IMR-90 (cell line): ENCODE data around the gene DUSP11. TPM values are rescaled to one million over a fixed set of nuclear protein-coding genes. Genes with fewer than 3 reads are reported as not detected.

Source experiments
- ATAC-seq: fragments of 200-7000 bp; cut with Tn5 transposase; 2 replicates; pipeline ENCODE4 v1.9.1; 2020; ENCODE audit warnings: low read depth, mild to moderate bottlenecking, moderate library complexity
- BruUV-seq: library from RNA; stranded (reverse); fragments of 400-500 nt; replicated peaks from 2 replicates; lab custom pipeline; 2021; lab: Mats Ljungman, UMichigan
- CTCF ChIA-PET: fragments of 300-600 bp; formaldehyde crosslinking; extraction: SDS; loops from one replicate; lab custom pipeline; 2021; ENCODE audit warnings: antibody characterized with exemption; lab: Yijun Ruan, JAX
- POLR2A ChIA-PET: fragments of 300-600 bp; sonication (Branson Sonifier 250); formaldehyde crosslinking; loops from one replicate; lab custom pipeline; 2022; ENCODE audit warnings: antibody characterized with exemption; ENCODE audit not compliant: unreplicated experiment; lab: Charles Lee
- DNase-seq: peaks from one replicate; pipeline ENCODE4 v3.0.0; 2013
- H2AFZ ChIP-seq: replicated peaks from 2 replicates; pipeline ENCODE3; 2013; ENCODE audit warnings: low read length, mild to moderate bottlenecking; ENCODE audit not compliant: poor library complexity
- H2AK5ac ChIP-seq: 2 replicates; pipeline ENCODE4 v1.6.1; 2013; ENCODE audit warnings: low read depth, low read length, inconsistent platforms
- H2AK9ac ChIP-seq: replicated peaks from 2 replicates; pipeline ENCODE3; 2013; ENCODE audit warnings: mild to moderate bottlenecking, low read depth, low read length, moderate library complexity; ENCODE audit not compliant: poor library complexity
- H2BK120ac ChIP-seq: 2 replicates; pipeline ENCODE4 v1.6.1; 2013; ENCODE audit warnings: low read depth, low read length, inconsistent platforms
- H2BK15ac ChIP-seq: 3 replicates; pipeline ENCODE4 v1.6.1; 2013; ENCODE audit warnings: low read depth, low read length, inconsistent platforms
- H2BK20ac ChIP-seq: 2 replicates; pipeline ENCODE4 v1.6.1; 2013; ENCODE audit warnings: low read depth, mild to moderate bottlenecking, inconsistent platforms, low read length, moderate library complexity
- H2BK5ac ChIP-seq: 2 replicates; pipeline ENCODE4 v1.6.1; 2013; ENCODE audit warnings: mild to moderate bottlenecking, low read depth, low read length, inconsistent platforms; ENCODE audit not compliant: poor library complexity, severe bottlenecking
- H3K14ac ChIP-seq: replicated peaks from 2 replicates; pipeline ENCODE4 v1.6.1; 2013; ENCODE audit warnings: low read depth, low read length, inconsistent platforms
- H3K18ac ChIP-seq: 2 replicates; pipeline ENCODE4 v1.6.1; 2013; ENCODE audit warnings: low read depth, low read length, control low read depth
- H3K23ac ChIP-seq: 2 replicates; pipeline ENCODE4 v1.6.1; 2013; ENCODE audit warnings: low read depth, low read length, inconsistent platforms
- H3K27ac ChIP-seq: 2 replicates; pipeline ENCODE4 v1.5.1; 2013; ENCODE audit warnings: mild to moderate bottlenecking, control low read depth, low read length; ENCODE audit not compliant: insufficient read depth
- H3K27me3 ChIP-seq: 2 replicates; pipeline ENCODE4 v1.6.1; 2013; ENCODE audit warnings: low read length; ENCODE audit not compliant: control insufficient read depth, insufficient read depth
- H3K36me3 ChIP-seq: 2 replicates; pipeline ENCODE4 v1.6.1; 2013; ENCODE audit warnings: low read length, mixed read lengths; ENCODE audit not compliant: control insufficient read depth, insufficient read depth
- H3K4ac ChIP-seq: 2 replicates; pipeline ENCODE4 v1.6.1; 2013; ENCODE audit warnings: low read depth, low read length, inconsistent platforms
- H3K4me1 ChIP-seq: 2 replicates; pipeline ENCODE4 v1.6.1; 2013; ENCODE audit warnings: low read length, mixed read lengths; ENCODE audit not compliant: control insufficient read depth, insufficient read depth
- H3K4me2 ChIP-seq: 2 replicates; pipeline ENCODE4 v1.6.1; 2013; ENCODE audit warnings: low read depth, mild to moderate bottlenecking, control low read depth, low read length, moderate library complexity
- H3K4me3 ChIP-seq: 2 replicates; pipeline ENCODE4 v1.5.1; 2013; ENCODE audit warnings: low read depth, mild to moderate bottlenecking, control low read depth, low read length, moderate library complexity; ENCODE audit not compliant: insufficient read depth
- H3K56ac ChIP-seq: 2 replicates; pipeline ENCODE4 v1.6.1; 2013; ENCODE audit warnings: low read length, inconsistent platforms; ENCODE audit not compliant: insufficient read depth; ENCODE audit errors: extremely low read depth
- H3K79me1 ChIP-seq, 2 experiments: 2 replicates each; pipeline ENCODE4 v1.6.1; 2013; ENCODE audit warnings: low read length in 2 of 2, inconsistent platforms in 1 of 2, low read depth in 1 of 2
- H3K9ac ChIP-seq: 2 replicates; pipeline ENCODE4 v1.6.1; 2013; ENCODE audit warnings: low read depth, low read length, control low read depth
- H3K9me1 ChIP-seq: 2 replicates; pipeline ENCODE4 v1.6.1; 2013; ENCODE audit warnings: low read length, inconsistent platforms; ENCODE audit not compliant: insufficient read depth
- H3K9me3 ChIP-seq: 2 replicates; pipeline ENCODE4 v1.6.1; 2013; ENCODE audit warnings: low read length; ENCODE audit not compliant: control insufficient read depth, insufficient read depth
- H4K20me1 ChIP-seq: 2 replicates; pipeline ENCODE4 v1.6.1; 2013; ENCODE audit warnings: low read length, inconsistent platforms; ENCODE audit not compliant: insufficient read depth
- H4K5ac ChIP-seq: 2 replicates; pipeline ENCODE4 v1.6.1; 2013; ENCODE audit warnings: mild to moderate bottlenecking, low read depth, low read length, control low read depth
- H4K8ac ChIP-seq, 2 experiments: 2 replicates each; pipeline ENCODE4 v1.6.1; 2013; ENCODE audit warnings: low read depth in 2 of 2, low read length in 2 of 2, control low read depth in 1 of 2, inconsistent platforms in 1 of 2
- H4K91ac ChIP-seq: 2 replicates; pipeline ENCODE4 v1.6.1; 2013; ENCODE audit warnings: low read depth, low read length, inconsistent platforms; ENCODE audit not compliant: insufficient read depth
- BHLHE40 ChIP-seq: fragments of 150-350 bp; IDR thresholded peaks from 2 replicates; pipeline ENCODE4 v1.6.1; 2016; ENCODE audit warnings: mild to moderate bottlenecking, low read depth, low read length
- CEBPB ChIP-seq: IDR thresholded peaks from 2 replicates; pipeline ENCODE4 v1.6.1; 2012; ENCODE audit warnings: low read depth, low read length, improper control_type of control experiment
- CHD1 ChIP-seq: IDR thresholded peaks from 2 replicates; pipeline ENCODE4 v1.6.1; 2012; ENCODE audit warnings: low read depth, low read length, improper control_type of control experiment
- FOS ChIP-seq: fragments of 150-350 bp; IDR thresholded peaks from 2 replicates; pipeline ENCODE4 v1.6.1; 2016; ENCODE audit warnings: low read depth, low read length
- MAZ ChIP-seq: IDR thresholded peaks from 2 replicates; pipeline ENCODE4 v1.6.1; 2012; ENCODE audit warnings: low read depth, mild to moderate bottlenecking, low read length, improper control_type of control experiment, moderate library complexity, borderline replicate concordance
- MXI1 ChIP-seq: IDR thresholded peaks from 2 replicates; pipeline ENCODE4 v1.6.1; 2012; ENCODE audit warnings: low read depth, mild to moderate bottlenecking, low read length, moderate library complexity, borderline replicate concordance
- POLR2A ChIP-seq: IDR thresholded peaks from 2 replicates; pipeline ENCODE4 v1.6.1; 2012; ENCODE audit warnings: mild to moderate bottlenecking, low read depth, low read length
- RAD21 ChIP-seq: IDR thresholded peaks from 2 replicates; pipeline ENCODE4 v1.6.1; 2012; ENCODE audit warnings: low read length, improper control_type of control experiment
- RCOR1 ChIP-seq: IDR thresholded peaks from 2 replicates; pipeline ENCODE4 v1.6.1; 2012; ENCODE audit warnings: mild to moderate bottlenecking, low read length, improper control_type of control experiment; ENCODE audit not compliant: insufficient replicate concordance
- RFX5 ChIP-seq: IDR thresholded peaks from 2 replicates; pipeline ENCODE4 v1.8.0; 2012; ENCODE audit warnings: low read depth, mild to moderate bottlenecking, low read length, moderate library complexity
- SMC3 ChIP-seq: fragments of 150-350 bp; IDR thresholded peaks from 2 replicates; pipeline ENCODE4 v1.6.1; 2016; ENCODE audit warnings: low read depth, mild to moderate bottlenecking, antibody characterized with exemption, low read length, moderate library complexity
- WGBS, 2 experiments: methylation state at CpG; one replicate each; pipeline versions ENCODE4 v1.1.5 to v1.1.7; 2013; ENCODE audit warnings: missing lambda C conversion rate in 2 of 2; ENCODE audit not compliant: insufficient read length in 1 of 2; ENCODE audit errors: extremely low coverage in 2 of 2; 5-methylcytosine and 5-hydroxymethylcytosine counted together
- dilution Hi-C: fragments of 300-500 bp; cut with HindIII; formaldehyde crosslinking; loops from one replicate; pipeline ENCODE4 v1.14.3; 2018; ENCODE audit warnings: low sequenced_read_pairs; ENCODE audit not compliant: unreplicated experiment
- in situ Hi-C: fragments of 300-500 bp; cut with MboI; formaldehyde crosslinking; loops from 3 replicates; pipeline ENCODE4 v1.14.3; 2019; ENCODE audit warnings: low sequenced_read_pairs, inconsistent platforms, mixed read lengths
- intact Hi-C: fragments of 100-400 bp; cut with micrococcal nuclease; formaldehyde crosslinking; loops from 2 replicates; pipeline ENCODE4 v1.10.0; 2022
- polyA plus RNA-seq, 3 experiments: library from polyadenylated mRNA; depleted of rRNA; stranded (reverse); fragments of >200 nt; gene quantifications; 2 replicates each; pipeline ENCODE4 v1.2.3, GENCODE V29; 2012; ENCODE audit warnings: low replicate concordance in 1 of 3
- total RNA-seq: library from RNA; depleted of rRNA; stranded (reverse); fragments of >200 nt; gene quantifications from 2 replicates; pipeline ENCODE4 v1.2.3, GENCODE V29; 2012
- TF ChIP-seq, protein P1 (sequence below): conservative IDR thresholded peaks from 2 replicates; pipeline ENCODE4 v1.5.1; 2012; ENCODE audit warnings: mild to moderate bottlenecking, low read depth, low read length, improper control_type of control experiment
- TF ChIP-seq, protein P2 (sequence below): fragments of 150-350 bp; IDR thresholded peaks from 2 replicates; pipeline ENCODE4 v1.6.1; 2016; ENCODE audit warnings: low read depth, mild to moderate bottlenecking, low read length, moderate library complexity, borderline replicate concordance
- TF ChIP-seq, protein P3 (sequence below): fragments of 150-350 bp; IDR thresholded peaks from 2 replicates; pipeline ENCODE4 v1.6.1; 2017; ENCODE audit warnings: mild to moderate bottlenecking, antibody characterized with exemption, low read length, low read depth

Gene DUSP11
- total and polyA plus RNA-seq, 2 of the 4 experiments (the other 2 are of a cell fraction), result 22.4 to 25.6 TPM

GRCh38 chr2:73821669-73822068 is 41.8 kb upstream of the DUSP11 start:
- Histone ChIP-seq H3K14ac (no peak overlapping the region), H2BK120ac (no peak overlapping the region), H3K4me1 (no peaks in the 10 kb centered on the region), H3K23ac (no peak overlapping the region; the same call in 1 of the 2 replicates), H3K4ac (no peak overlapping the region), H4K5ac (no peak overlapping the region), H2AK9ac (no peak overlapping the region), H3K27ac (no peak overlapping the region), H3K9me1 (0 out of 2 replicates have a peak, but pooled peaks cover under 1% of the 10 kb centered on the region), H4K8ac (no peak overlapping the region), H3K79me1 (no peaks in the 10 kb centered on the region), H3K18ac (no peak overlapping the region), H3K9ac (no peak overlapping the region), H3K56ac (no peak overlapping the region), H4K20me1 (no peaks in the 10 kb centered on the region), H3K4me2 (no peak overlapping the region), H2BK15ac (no peak overlapping the region), H2BK5ac (no peak overlapping the region), H2AFZ (no peak overlapping the region), H3K36me3 (no peaks in the 10 kb centered on the region), H3K4me3 (no peak overlapping the region), H2BK20ac (no peak overlapping the region), H2AK5ac (no peak overlapping the region), H3K27me3 (peaks cover 10% of the 10 kb centered on the region), H4K91ac (no peak overlapping the region), H3K9me3 (no peaks in the 10 kb centered on the region)
- ATAC-seq (no peak), DNase-seq (no peak)
- TF ChIP-seq, protein P1, sequence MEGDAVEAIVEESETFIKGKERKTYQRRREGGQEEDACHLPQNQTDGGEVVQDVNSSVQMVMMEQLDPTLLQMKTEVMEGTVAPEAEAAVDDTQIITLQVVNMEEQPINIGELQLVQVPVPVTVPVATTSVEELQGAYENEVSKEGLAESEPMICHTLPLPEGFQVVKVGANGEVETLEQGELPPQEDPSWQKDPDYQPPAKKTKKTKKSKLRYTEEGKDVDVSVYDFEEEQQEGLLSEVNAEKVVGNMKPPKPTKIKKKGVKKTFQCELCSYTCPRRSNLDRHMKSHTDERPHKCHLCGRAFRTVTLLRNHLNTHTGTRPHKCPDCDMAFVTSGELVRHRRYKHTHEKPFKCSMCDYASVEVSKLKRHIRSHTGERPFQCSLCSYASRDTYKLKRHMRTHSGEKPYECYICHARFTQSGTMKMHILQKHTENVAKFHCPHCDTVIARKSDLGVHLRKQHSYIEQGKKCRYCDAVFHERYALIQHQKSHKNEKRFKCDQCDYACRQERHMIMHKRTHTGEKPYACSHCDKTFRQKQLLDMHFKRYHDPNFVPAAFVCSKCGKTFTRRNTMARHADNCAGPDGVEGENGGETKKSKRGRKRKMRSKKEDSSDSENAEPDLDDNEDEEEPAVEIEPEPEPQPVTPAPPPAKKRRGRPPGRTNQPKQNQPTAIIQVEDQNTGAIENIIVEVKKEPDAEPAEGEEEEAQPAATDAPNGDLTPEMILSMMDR, result no peak
- TF ChIP-seq RCOR1 (no peak), FOS (no peak), MAZ (no peak), POLR2A (no peak), RAD21 (no peak), CHD1 (no peak), CEBPB (no peak), BHLHE40 (no peak), RFX5 (no peak), MXI1 (no peak), SMC3 (no peak)
- TF ChIP-seq, protein P2, sequence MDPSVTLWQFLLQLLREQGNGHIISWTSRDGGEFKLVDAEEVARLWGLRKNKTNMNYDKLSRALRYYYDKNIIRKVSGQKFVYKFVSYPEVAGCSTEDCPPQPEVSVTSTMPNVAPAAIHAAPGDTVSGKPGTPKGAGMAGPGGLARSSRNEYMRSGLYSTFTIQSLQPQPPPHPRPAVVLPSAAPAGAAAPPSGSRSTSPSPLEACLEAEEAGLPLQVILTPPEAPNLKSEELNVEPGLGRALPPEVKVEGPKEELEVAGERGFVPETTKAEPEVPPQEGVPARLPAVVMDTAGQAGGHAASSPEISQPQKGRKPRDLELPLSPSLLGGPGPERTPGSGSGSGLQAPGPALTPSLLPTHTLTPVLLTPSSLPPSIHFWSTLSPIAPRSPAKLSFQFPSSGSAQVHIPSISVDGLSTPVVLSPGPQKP, result no peak
- TF ChIP-seq, protein P3, sequence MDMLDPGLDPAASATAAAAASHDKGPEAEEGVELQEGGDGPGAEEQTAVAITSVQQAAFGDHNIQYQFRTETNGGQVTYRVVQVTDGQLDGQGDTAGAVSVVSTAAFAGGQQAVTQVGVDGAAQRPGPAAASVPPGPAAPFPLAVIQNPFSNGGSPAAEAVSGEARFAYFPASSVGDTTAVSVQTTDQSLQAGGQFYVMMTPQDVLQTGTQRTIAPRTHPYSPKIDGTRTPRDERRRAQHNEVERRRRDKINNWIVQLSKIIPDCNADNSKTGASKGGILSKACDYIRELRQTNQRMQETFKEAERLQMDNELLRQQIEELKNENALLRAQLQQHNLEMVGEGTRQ, result no peak
- POLR2A ChIA-PET, result no interaction called here
- in situ Hi-C loops, result loop anchor here (10.0 to 25.0 kb wide), 2 partner anchors 163 to 516 kb away; partner anchors contain the start of genes SLC4A5 and TET3
- intact Hi-C loops, result no loop called here
- CTCF ChIA-PET, result no interaction called here
- no TSS peak for BruUV-seq
- dilution Hi-C loops, result no loop called here
- no CpG with 5 or more reads among the region's 2 CpGs for WGBS, 2 experiments
